Measurements from ENCODE around the gene FGF19.

The FGF19 gene

DNA sequence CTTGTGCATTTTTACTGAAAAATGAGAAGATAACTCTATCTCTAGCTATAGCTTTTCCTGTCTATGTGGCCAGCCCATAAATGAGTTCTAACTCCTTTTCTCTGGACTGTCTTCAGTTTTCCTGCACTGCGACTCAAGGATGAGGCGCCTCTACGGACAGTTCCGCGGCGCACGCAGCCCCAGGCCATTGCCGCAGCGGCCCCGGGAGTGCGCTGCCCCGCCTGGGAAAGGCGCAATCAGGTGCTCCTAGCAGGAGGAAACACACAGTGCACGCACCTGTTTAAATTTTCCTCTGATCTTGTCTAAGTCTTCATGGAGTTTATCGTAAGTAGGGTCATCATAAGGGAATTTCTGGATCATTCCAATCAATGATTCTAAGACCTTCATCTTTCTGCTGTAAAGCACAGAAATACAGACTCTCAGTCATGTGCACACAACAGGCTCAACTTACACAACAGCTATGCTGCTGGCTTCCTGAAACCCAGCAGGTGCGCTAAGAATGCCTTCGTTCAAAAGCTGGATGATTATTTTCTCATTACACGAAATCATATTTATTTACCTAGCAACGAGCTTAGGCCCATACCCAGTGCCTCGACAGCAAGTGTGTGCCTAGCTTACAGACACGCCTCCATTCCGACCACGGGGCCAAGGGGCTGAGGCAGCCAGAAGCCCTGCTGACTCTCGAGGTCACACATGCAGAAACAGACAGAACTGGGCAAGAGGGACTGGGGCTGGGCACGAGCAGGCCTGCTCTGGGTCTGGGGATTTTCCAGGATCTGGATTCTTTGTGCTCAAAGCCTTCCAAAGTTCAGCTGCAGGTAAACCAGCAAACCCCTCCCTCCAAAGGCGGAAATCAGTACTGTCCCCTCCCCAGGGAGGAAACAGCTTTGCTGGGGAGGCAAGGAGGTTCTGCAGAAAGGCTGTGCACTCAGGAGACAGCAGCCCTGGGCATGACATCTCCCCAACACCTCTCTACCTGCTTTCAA lies 35.9 kb downstream of the FGF19 start:
- DNase-seq = no peak

DNA sequence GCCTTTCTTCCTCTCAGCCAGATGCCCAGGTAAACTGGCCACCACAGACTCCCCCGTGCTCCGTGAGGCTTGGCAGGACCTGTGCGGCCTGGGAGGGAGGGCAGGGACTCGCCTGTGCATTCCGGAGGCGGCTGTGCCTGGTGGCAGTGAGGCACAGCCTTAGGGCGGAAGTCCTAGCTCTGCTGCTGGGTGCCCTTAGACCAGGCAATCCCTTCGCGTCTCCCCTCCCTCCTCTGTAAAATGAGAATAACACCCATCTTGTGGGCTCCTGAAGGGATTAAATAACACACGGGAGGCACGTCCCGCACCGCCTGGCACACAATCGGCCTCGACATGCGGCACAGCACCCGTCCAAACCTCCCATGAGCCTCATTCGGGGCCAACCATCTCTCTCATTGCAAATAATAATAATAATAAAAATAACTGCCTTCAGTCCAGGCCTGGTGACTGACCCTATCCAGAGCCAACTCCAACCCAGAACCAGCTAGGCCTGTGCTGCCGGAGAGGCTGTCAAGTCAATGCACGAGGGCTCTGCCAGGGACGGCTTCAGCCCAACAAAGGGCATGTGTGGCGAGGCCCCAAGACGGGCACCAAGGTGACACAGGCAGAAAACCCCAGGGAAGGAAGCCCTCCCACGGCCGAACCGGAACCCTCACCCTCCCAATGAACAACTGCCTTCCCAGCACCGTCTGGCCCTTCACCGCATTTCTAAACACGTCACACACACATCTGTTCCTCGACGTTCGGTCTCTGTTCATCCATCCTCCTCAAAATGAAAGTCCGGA lies 36.9 kb downstream of the FGF19 start:
- no peak for DNase-seq

DNA sequence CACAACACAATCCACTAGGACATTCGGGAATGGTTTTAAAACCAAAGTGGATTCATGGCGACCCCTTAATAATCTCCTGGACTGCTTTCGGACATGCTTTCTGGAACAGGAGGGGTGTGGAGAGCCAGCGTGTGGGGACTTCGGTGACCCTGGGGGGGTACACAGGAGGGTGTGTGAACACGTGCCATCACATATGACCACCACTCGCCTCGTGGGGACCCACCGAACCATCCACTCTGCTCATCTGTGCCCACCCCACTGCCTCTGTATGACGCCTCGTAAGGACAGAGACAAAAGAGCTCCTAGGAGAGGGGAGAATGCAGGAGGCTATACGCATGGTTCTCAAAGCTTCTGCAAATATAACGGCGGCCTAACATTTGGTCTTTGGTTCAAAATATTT lies 37.6 kb downstream of the FGF19 start:
- no peak for DNase-seq

DNA sequence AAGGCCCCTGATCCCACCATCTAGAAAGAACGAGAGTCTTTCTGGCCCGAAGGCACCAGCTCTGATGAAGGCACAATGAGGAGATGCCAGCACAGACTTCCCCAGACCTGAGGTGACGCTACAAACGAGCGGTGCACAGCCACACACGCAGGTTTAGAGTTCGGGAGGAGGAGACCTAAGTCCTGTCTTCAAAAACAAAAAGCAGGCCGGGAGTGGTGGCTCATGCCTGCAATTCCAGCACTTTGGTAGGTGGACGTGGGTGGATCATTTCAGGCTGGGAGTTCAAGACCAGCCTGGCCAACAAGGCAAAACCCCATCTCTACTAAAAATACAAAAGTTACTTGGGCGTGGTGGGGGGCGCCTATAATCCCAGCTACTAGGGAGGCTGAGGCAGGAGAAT lies 38.2 kb downstream of the FGF19 start:
- no peak for DNase-seq

DNA sequence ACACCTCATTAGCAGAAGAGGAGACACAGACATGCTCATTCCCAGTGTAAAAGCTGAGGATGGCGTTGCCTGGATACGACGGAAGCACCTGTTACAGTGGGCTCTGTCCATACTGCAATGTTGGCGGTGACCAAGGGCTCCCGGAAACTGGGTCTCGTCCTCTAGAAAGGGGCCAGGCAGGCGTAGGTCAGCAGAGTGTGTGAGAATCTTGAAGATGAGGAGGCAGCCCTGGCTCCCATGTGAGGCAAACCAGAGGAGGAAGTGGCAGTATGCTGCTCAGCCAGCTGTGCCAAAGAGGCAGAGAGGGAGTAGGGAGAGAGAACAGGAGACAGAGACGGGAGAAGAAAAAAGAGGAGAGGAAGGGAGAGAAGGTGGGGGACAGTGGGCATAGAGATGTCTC lies 38.9 kb downstream of the FGF19 start:
- DNase-seq = no peak

DNA sequence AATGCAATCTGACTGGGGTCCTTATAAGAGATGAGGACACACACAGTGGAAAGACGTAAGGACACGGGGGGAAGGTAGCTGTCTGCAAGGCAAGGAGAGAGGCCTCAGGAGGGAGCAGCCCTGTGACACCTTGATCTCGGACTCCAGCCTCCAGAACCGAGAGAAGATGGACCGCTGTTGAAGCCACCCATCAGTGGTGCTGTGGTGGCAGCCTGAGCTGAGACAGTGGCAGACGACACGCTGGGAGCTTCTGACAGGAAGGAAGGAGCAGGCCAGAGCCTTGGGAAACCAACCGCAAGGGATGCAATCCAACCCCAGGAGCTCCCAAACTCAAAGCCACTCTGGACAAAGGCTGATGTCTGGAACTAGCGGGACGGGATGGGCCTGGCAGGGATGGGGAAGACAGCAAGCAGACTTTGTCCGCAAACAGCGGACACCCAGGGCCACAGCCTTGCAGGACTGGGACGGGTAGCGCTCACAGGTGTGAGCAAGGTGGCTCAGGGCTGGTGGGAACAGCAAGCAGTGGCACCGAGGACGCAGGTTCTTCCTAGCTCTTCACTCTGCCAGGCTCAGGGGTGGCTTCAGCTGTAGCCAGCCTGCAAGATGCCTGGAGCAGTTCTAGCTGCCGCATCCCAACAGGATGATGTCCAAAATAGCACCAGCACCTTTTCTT lies 39.6 kb downstream of the FGF19 start:
- no peak for DNase-seq

DNA sequence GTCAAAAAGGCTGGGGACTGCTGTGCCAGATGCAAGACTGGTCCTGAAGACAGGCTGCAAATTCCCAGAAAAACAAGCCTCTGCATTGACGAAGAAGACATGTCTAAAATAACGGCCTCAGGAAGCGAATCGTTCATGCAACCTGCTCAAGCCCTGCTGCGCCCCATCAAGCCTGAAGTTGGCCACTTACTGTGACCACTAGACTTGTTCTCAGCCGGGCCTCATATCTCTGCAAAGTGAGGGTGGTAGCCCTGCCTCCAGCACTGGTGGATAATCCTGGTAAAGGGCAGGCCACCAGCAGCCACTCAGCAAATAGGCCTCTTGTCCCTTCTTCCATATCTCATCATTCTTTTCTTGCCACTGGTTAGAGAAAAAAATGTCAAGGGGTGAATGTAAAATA lies 40.5 kb downstream of the FGF19 start:
- no peak for DNase-seq

DNA sequence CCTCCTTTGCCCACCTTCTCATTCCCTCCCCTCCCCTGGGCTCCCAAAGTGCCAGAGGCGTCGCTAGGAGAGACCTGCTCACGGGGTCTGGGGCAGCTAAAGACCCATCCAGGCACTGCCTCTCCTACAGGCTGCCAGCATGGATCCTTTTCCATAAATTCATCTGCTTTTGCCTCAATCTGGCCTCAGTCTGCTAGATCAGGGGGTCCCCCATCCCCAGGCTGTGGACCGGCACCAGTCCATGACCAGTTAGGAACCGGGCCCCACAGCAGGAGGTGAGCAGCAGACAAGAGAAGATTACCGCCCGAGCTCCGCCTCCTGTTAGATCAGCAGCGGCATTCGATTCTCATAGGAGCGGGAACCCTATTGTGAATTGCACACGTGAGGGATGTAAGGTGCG lies 41.0 kb downstream of the FGF19 start:
- DNase-seq = no peak

DNA sequence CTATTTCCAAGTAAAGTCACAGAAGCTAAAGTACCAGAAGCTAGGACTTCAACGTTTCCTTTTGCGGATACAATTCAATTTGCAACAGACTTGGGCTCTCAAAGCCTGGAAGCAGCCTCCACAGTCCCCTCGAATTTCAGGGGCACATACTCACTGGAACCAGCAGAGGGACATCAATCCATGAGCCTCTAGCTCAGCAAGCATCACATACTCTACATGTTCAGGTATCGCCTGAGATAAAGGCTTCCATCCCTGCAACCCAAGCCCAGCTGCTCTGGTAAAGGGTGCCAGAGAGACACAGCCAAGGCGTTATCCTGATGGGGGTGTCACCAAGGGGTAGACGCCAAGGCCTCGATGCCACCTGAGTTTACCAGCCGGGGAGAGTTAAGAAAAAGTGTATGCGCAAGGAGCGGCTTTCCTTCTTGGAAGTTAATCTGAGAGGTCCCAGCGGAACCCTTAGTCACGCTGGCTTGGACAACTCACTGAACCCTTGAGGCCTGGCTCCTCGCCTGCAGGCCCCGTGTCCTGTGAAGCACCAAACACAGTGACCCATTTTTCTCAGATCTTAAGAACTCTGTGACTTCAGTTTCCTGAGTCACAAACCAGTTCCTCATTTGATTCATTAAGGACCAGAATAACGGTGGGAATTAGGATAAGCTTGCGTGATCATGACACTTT lies 41.7 kb downstream of the FGF19 start:
- DNase-seq = no peak

DNA sequence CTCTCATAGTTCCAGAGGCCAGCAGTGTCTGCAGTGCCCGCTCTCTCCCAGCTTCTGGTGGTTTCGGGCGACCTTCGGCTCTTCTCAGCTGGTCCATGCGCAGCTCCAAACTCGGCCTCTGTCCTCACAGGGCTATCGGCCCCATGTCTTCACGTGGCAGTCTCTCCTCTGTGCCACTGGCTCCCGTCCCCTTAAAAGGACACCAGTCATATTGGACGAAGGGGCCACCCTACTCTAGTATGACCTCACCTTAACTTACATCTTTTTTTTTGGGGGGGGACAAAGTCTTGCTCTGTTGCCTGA lies 42.5 kb downstream of the FGF19 start:
- DNase-seq = no peak

DNA sequence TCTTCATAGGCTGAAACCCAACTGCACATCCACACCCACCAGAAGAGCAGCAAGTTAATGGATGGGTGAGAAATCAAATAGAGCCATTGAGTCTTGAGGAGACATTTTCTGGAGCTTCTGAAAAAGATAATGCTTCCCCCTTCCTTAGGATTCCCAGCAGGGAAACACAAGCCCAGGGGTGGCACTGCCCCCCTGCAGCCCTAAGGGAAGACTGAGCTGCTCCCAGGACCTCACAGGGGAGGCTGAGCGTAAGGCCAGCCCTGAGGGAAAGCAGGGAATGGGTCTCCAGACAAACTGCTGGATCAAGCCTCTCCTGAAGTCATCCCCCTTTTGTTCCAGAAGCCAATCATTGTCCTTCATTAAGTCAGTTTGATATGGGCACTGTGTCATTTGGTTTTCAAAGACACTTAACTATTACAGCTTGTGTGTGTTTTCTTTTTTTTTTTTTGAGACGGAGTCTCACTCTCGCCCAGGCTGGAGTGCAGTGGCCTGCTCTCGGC lies 43.8 kb downstream of the FGF19 start:
- DNase-seq = no peak

DNA sequence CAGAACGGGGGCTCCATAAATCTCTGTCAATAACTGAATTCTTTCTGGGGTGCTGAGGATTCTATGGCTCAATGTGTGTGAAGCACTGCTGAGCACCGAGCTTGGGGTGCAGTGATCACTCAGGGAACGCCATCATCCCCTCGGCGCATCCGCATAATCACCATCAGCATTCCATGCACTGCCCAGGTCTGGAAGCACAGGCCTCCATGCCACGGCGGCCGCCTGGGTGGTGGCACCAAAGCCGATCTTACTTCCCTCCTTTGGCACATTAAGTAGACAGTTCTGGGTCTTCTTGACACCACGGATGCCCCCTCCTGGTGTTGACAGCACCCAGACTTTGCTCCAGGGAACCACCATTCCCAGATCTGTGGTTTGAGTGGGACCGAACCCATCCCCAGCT lies 44.2 kb downstream of the FGF19 start:
- no peak for DNase-seq

DNA sequence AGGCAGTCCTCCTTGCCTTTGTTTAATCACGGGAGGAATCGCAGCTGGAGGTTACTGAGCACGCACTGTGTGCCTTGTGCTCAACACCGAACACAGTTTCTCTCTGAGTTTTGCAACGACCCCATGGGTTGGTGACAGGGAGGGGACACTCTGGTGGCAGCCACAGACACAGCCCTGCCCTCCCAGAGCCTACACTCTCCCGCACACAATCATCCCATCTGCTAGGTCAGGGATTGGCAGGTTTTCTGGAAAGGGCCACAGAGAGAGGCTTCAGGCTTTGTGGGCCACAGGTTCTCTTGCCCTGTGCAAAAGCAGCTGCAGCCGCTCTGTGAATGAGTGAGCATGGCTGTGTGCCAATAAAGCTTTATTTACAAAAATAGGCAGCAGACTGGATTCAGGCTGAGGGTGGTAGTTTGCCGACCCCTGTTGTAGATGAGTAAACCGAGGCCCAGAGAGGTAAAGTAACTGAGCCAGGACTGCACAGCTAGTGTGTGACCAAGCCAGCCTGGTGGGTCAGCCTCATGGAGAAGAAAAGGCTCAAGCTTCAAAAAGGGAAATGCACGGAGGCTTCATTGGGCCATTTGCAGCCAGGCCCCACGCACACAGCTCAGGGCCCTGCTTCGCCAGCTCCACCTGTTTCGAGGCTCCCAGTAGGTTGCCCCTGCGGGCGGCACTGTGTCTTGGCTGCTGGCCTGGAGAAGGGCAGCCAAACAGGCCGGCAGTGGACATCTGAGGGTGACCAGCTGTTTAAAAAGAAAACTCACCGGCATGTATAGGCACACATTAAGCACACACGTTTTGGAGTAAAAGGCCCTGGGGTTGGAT lies 45.0 kb downstream of the FGF19 start:
- DNase-seq = no peak

DNA sequence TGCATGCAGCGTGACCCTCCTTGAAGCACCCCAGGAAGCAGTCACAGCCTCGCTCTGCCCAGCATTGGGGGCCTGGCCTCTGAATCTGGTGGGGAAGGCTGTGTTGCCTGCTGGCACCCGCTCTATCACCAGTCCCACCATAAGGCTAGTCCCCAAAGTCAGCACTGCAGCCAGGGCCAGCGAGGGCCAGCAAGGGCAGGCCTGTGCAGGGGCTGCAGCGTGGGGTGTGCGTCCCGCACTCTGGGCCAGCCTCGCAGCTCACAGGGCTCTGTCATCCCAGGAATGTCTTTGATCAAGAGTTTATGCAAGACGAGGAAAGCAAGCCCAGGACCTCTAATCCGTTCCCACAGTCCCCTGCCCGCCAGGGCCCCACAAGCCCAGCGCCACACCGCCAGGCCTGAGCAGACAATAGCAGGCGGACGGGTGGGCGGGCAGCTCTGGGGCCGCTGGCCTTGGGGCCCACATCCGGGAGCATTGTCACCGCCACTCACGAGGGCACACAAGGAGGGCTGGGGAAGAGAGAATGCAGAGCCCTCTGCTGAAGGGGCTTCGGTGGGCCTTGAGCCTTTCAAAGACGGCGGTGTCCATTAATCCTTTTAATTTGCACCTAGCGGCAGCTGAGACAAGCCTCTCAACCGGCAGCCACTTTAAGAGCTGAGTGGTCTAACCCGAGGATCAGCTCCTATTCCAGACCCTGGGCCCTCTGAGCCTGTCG lies 45.8 kb downstream of the FGF19 start:
- peak; percentile 51 for DNase-seq

DNA sequence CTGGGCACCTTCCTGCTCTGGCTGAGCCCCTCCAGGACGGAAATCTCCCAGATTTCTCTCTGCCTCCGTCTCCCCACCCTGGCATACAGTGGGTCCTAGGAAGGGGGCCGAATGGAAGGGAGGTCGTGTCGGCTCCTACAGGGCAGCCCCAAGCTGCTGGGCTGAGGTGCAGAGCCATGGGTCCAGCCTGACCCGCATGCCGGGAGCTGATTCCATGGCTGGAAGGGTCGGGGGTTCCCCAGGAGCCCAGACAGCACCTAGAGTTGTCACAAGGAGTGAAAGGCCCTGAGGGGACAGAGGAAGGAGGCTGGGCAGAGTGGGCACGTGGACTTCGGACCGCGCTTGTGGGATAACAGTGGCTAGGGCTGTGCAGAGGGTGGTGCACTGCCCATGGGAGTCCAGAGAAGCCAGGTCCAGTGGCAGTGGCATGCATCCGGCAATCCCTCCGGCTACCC lies 46.3 kb downstream of the FGF19 start:
- no peak for DNase-seq

DNA sequence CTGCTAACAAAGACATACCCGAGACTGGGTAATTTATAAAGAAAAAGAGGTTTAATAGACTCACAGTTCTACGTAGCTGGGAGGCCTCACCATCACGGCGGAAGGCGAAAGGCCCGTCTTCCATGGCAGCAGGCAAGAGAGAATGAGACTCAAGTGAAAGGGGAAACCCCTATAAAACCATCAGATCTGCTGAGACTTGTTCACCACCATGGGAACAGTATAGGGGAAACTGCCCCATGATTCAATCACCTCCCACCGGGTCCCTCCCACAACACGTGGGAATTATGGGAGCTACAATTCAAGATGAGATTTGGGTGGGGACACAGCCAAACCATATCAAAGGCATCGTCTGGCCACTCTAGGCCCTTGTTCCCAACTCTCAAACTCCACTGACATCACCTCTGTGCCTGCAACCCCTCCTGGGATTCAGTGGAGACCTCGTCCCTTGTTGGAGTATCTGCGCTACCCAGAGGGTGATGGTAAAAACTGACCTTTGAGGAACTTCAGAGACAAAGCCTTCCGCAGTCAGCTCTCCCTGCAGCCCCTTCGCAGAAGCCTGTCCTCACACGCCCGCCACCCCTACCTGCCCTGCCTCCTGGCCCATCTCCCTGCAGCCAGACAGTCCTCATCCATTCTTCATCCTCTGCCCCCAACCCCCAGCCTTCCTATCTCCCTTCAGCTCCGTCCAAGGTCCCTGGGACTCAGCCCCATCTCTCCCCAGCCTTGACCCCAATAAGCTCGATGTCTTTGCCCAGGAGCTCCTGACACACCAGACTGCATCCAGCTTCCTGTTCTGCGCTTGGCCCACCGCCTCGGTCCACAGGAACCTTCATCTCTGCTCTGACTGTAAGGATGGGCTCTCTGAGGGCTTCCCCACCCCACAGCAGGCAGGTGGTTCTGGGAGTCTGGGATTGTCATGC lies 47.0 kb downstream of the FGF19 start:
- DNase-seq = no peak

DNA sequence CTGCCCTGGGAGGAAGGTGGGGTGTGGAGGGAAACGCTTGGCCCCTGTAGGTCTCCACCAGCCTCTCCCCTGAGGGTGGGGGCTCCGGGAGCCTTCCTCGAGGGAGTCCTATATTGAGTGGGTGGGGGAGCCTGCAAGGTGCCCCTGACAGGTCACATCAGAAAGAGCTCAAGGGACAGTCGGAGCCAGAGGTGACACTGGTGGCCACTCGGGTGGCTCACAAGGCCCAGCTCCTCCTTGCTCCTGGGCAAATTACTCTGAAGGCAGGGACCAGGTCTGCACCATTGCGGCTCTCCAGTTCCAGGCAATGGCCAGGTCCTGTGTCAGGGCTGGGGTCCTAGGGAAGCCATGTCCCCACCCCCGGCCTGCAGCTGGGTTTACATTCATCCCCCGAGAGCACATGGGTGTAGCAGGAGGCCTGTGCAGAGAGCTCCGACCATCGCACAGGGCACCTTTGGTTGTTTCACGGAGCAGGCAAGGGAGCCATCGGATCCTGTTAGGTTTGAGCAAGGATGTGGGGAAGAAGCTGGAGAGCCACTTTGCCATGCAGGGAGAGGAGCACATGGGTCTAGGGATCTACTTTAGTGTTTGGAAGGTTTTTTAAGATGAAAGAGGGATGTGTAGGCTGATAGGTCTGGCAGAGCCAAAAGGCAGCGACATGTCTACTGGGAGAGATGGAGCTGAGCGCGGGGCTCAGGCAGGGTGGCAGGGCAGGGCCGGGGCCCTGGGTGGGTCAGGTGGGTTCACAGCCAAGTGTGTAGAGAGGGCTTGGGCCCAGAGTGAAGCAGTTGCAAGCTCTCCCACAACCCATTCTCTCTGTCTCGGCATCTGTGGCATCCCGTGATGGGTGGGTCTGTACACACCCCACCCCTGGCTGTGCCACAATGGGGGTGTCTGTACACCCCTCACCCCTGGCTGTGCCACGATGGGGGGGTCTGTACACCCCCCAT lies 48.1 kb downstream of the FGF19 start:
- DNase-seq = no peak

DNA sequence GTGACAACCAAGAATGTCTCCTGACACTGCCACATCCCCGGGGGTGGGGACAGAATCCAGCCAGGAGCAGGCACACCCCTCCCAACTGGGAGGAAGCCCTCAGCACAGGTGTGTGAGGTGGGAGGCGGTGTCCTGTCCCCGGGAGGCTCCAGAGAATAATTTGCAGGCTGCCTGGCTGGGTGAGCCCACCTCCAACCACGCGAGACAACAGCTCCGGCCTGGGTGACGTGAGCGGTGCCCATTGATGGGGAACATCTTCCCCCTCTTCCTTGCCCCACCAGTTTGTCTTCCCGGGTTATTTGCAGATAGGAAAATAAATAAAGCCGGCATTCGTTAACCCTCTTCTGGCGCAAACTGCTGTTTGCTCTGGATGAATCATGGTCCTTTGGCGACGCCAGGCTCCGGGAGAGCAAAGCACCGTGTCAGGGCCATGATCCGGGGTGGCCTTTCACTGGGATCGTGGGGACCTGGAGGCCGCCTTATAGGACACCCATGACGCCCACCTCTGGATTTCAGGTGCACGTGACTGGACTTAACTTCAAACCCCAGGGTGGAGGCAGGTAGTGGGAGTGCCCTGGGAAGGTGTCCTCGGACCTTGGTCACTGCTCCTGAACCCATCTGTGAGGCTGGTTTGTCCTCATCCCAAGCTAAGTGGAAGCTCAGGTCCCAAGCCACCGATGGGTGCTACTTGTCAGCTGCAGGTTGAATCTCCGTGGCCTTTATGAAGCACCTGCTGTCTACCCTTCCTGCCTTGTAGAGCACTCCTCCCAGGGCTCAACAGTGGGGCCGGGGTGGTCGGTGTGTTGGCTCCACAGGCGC lies 49.0 kb downstream of the FGF19 start:
- DNase-seq = no peak
